Measurements from ENCODE around the gene KCNQ5.
A peak's percentile ranks its signal among the peaks of the same experiment; 100 is the strongest.

Gene KCNQ5

GRCh38 chr6:72856801-72857200 lies 234.9 kb downstream of the KCNQ5 start:
- H3K4me3 ChIP-seq (ENCODE audit: low read length) = no peak overlapping the region
- H3K36me3 ChIP-seq (ENCODE audit: insufficient read depth, low read length) = no peaks in the 10 kb centered on the region
- H3K27me3 ChIP-seq (ENCODE audit: control insufficient read depth, insufficient read depth, low read length) = no peaks in the 10 kb centered on the region

GRCh38 chr6:72857791-72858585 lies 236.1 kb downstream of the KCNQ5 start:
- H3K4me1 ChIP-seq (ENCODE audit: control insufficient read depth, insufficient read depth, low read length) = peaks cover 44% of the 10 kb centered on the region
- no peaks in the 10 kb centered on the region for H3K36me3 ChIP-seq (ENCODE audit: insufficient read depth, low read length)
- no peak overlapping the region for H3K9ac ChIP-seq (ENCODE audit: low read depth, low read length)
- H3K4me3 ChIP-seq (ENCODE audit: low read length) = no peak overlapping the region
- H3K27me3 ChIP-seq (ENCODE audit: control insufficient read depth, insufficient read depth, low read length) = no peaks in the 10 kb centered on the region
- H3K4me2 ChIP-seq (ENCODE audit: low read length) = no peak overlapping the region
- no peaks in the 10 kb centered on the region for H3K9me3 ChIP-seq (replicated peaks; ENCODE audit: low read length)

More at GRCh38 chr6:72856801-72857200, 234.9 kb downstream of the KCNQ5 start:
- Histone ChIP-seq H3K4me1 (ENCODE audit: control insufficient read depth, insufficient read depth, low read length) (peaks cover 32% of the 10 kb centered on the region), H3K9me3 (replicated peaks; ENCODE audit: low read length) (no peaks in the 10 kb centered on the region), H3K4me2 (ENCODE audit: low read length) (no peak overlapping the region), H3K9ac (ENCODE audit: low read depth, low read length) (no peak overlapping the region)

- Histone ChIP-seq H3K4me2 (ENCODE audit: low read length) (peak overlapping the region; percentile 17), H3K9ac (ENCODE audit: low read depth, low read length) (peak overlapping the region; percentile 45), H3K4me3 (ENCODE audit: low read length) (no peak overlapping the region), H3K27me3 (ENCODE audit: control insufficient read depth, insufficient read depth, low read length) (no peaks in the 10 kb centered on the region), H3K36me3 (ENCODE audit: insufficient read depth, low read length) (no peaks in the 10 kb centered on the region), H3K4me1 (ENCODE audit: control insufficient read depth, insufficient read depth, low read length) (peaks cover 64% of the 10 kb centered on the region), H3K9me3 (replicated peaks; ENCODE audit: low read length) (no peaks in the 10 kb centered on the region)
Observed at GRCh38 chr6:72861059-72861458, 239.2 kb downstream of the KCNQ5 start.

- H3K27me3 ChIP-seq (ENCODE audit: control insufficient read depth, insufficient read depth, low read length) = no peaks in the 10 kb centered on the region
- H3K9me3 ChIP-seq (replicated peaks; ENCODE audit: low read length) = no peaks in the 10 kb centered on the region
- H3K9ac ChIP-seq (ENCODE audit: low read depth, low read length) = peak overlapping the region; percentile 43
- peak overlapping the region; percentile 58 for H3K4me2 ChIP-seq (ENCODE audit: low read length)
- H3K4me3 ChIP-seq (ENCODE audit: low read length) = no peak overlapping the region
- H3K36me3 ChIP-seq (ENCODE audit: insufficient read depth, low read length) = no peaks in the 10 kb centered on the region
- H3K4me1 ChIP-seq (ENCODE audit: control insufficient read depth, insufficient read depth, low read length) = peaks cover 65% of the 10 kb centered on the region
Observed at GRCh38 chr6:72861935-72862432, 240.1 kb downstream of the KCNQ5 start.

GRCh38 chr6:72863131-72863530 lies 241.3 kb downstream of the KCNQ5 start:
- H3K9me3 ChIP-seq (replicated peaks; ENCODE audit: low read length) = no peaks in the 10 kb centered on the region
- peaks cover 59% of the 10 kb centered on the region for H3K4me1 ChIP-seq (ENCODE audit: control insufficient read depth, insufficient read depth, low read length)
- peak overlapping the region; percentile 46 for H3K9ac ChIP-seq (ENCODE audit: low read depth, low read length)
- H3K4me3 ChIP-seq (ENCODE audit: low read length) = no peak overlapping the region
- H3K36me3 ChIP-seq (ENCODE audit: insufficient read depth, low read length) = no peaks in the 10 kb centered on the region
- H3K27me3 ChIP-seq (ENCODE audit: control insufficient read depth, insufficient read depth, low read length) = no peaks in the 10 kb centered on the region
- peak overlapping the region; percentile 58 for H3K4me2 ChIP-seq (ENCODE audit: low read length)

GRCh38 chr6:72864236-72864635 lies 242.4 kb downstream of the KCNQ5 start:
- H3K4me1 ChIP-seq (ENCODE audit: control insufficient read depth, insufficient read depth, low read length) = peaks cover 59% of the 10 kb centered on the region
- H3K4me3 ChIP-seq (ENCODE audit: low read length) = no peak overlapping the region
- no peaks in the 10 kb centered on the region for H3K36me3 ChIP-seq (ENCODE audit: insufficient read depth, low read length)
- no peak overlapping the region for H3K9ac ChIP-seq (ENCODE audit: low read depth, low read length)
- H3K27me3 ChIP-seq (ENCODE audit: control insufficient read depth, insufficient read depth, low read length) = no peaks in the 10 kb centered on the region
- H3K4me2 ChIP-seq (ENCODE audit: low read length) = no peak overlapping the region
- no peaks in the 10 kb centered on the region for H3K9me3 ChIP-seq (replicated peaks; ENCODE audit: low read length)

DNA sequence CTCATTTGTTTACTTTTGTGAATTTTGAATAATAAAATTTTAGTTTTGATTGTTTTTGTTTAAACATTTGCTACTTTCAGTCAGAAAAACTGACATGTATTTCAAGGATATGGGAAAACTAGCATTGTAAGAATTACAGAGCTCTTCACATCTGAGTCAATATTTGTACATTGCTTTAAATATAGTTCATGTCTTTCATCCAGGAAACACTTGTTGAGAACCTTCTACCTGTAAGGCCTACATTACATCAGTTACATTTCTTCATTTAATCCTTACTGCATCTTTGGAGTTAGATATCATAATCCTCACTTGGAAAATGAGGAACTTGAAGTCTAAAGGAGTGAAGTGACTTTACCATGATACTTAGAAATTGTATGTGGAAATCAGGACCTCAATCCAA lies 242.9 kb downstream of the KCNQ5 start:
- Histone ChIP-seq H3K9ac (ENCODE audit: low read depth, low read length) (no peak overlapping the region), H3K4me3 (ENCODE audit: low read length) (no peak overlapping the region), H3K36me3 (ENCODE audit: insufficient read depth, low read length) (no peaks in the 10 kb centered on the region), H3K9me3 (replicated peaks; ENCODE audit: low read length) (no peaks in the 10 kb centered on the region), H3K4me2 (ENCODE audit: low read length) (no peak overlapping the region), H3K4me1 (ENCODE audit: control insufficient read depth, insufficient read depth, low read length) (peaks cover 58% of the 10 kb centered on the region), H3K27me3 (ENCODE audit: control insufficient read depth, insufficient read depth, low read length) (no peaks in the 10 kb centered on the region)

GRCh38 chr6:72865467-72865866 lies 243.6 kb downstream of the KCNQ5 start:
- Histone ChIP-seq H3K4me2 (ENCODE audit: low read length) (peak overlapping the region; percentile 30), H3K9me3 (replicated peaks; ENCODE audit: low read length) (no peaks in the 10 kb centered on the region), H3K27me3 (ENCODE audit: control insufficient read depth, insufficient read depth, low read length) (no peaks in the 10 kb centered on the region), H3K9ac (ENCODE audit: low read depth, low read length) (no peak overlapping the region), H3K4me3 (ENCODE audit: low read length) (no peak overlapping the region), H3K4me1 (ENCODE audit: control insufficient read depth, insufficient read depth, low read length) (peaks cover 51% of the 10 kb centered on the region), H3K36me3 (ENCODE audit: insufficient read depth, low read length) (no peaks in the 10 kb centered on the region)

DNA sequence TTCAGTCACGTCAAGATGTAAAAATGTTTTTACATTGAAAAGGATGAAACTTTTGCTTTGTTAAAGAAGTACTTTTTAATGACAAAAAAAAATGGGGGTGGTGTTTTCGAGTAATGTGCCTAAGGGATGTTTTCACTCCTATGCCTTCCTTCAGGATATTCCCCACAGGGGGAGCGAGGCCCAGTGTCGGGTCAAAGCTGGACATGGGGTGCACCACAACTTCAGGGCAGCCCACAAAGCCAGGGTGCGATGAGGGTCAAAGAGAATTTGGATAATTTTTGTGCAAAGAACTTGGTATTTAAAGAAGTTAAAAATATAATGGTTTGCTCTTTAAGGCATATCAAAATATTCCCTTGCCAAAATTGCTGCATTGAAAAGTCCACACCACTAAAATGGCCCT lies 247.8 kb downstream of the KCNQ5 start:
- H3K9me3 ChIP-seq (replicated peaks; ENCODE audit: low read length) = no peaks in the 10 kb centered on the region

DNA sequence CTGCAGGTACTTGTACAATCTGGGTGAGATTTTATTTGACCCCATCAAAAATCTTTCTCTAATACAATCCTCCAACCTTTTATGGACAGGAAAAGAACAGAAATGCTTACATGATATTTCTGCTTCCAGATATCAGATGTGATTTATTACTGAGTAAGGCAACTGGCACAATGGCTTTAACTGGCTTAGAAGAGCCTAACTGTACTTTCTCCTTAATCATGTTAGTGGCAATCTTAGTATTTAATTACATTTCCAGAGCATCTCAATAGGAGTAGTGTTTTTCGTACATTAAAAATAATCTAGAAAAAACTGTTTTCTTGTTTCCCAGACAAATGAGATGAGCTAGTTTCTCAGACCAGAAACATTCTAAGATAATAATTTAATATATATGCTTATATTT lies 251.6 kb downstream of the KCNQ5 start:
- Histone ChIP-seq H3K4me1 (ENCODE audit: control insufficient read depth, insufficient read depth, low read length) (no peaks in the 10 kb centered on the region), H3K36me3 (ENCODE audit: insufficient read depth, low read length) (no peaks in the 10 kb centered on the region), H3K27me3 (ENCODE audit: control insufficient read depth, insufficient read depth, low read length) (no peaks in the 10 kb centered on the region), H3K4me2 (ENCODE audit: low read length) (no peak overlapping the region), H3K9me3 (replicated peaks; ENCODE audit: low read length) (no peaks in the 10 kb centered on the region), H3K9ac (ENCODE audit: low read depth, low read length) (no peak overlapping the region), H3K4me3 (ENCODE audit: low read length) (no peak overlapping the region)

More for the DNA sequence above, 247.8 kb downstream of the KCNQ5 start:
- H3K36me3 ChIP-seq (ENCODE audit: insufficient read depth, low read length) = no peaks in the 10 kb centered on the region
- no peak overlapping the region for H3K4me3 ChIP-seq (ENCODE audit: low read length)
- H3K4me2 ChIP-seq (ENCODE audit: low read length) = no peak overlapping the region
- peaks cover 15% of the 10 kb centered on the region for H3K4me1 ChIP-seq (ENCODE audit: control insufficient read depth, insufficient read depth, low read length)
- H3K9ac ChIP-seq (ENCODE audit: low read depth, low read length) = no peak overlapping the region
- no peaks in the 10 kb centered on the region for H3K27me3 ChIP-seq (ENCODE audit: control insufficient read depth, insufficient read depth, low read length)

DNA sequence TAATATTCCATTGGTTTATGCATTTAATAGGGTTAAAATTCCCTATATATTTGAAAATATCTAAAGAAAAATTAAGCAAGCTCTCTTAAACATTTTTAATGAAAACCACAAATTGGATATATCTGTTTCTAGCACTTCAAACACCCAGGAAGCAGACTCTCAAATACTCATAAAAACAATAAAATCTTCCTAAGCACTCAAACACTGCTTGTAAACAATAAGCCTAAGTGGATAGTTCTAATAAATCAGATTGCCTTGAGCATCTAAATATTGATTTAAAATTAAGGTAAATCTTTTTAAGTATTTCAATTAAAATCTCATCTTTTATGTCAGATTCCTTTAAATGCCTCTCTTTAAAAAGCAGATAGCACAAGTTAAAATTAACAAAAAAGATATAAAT lies 254.4 kb downstream of the KCNQ5 start:
- H3K36me3 ChIP-seq (ENCODE audit: insufficient read depth, low read length) = no peaks in the 10 kb centered on the region
- H3K27me3 ChIP-seq (ENCODE audit: control insufficient read depth, insufficient read depth, low read length) = no peaks in the 10 kb centered on the region
- H3K4me3 ChIP-seq (ENCODE audit: low read length) = no peak overlapping the region
- H3K9me3 ChIP-seq (replicated peaks; ENCODE audit: low read length) = no peaks in the 10 kb centered on the region
- H3K9ac ChIP-seq (ENCODE audit: low read depth, low read length) = no peak overlapping the region
- H3K4me1 ChIP-seq (ENCODE audit: control insufficient read depth, insufficient read depth, low read length) = no peaks in the 10 kb centered on the region
- no peak overlapping the region for H3K4me2 ChIP-seq (ENCODE audit: low read length)

DNA sequence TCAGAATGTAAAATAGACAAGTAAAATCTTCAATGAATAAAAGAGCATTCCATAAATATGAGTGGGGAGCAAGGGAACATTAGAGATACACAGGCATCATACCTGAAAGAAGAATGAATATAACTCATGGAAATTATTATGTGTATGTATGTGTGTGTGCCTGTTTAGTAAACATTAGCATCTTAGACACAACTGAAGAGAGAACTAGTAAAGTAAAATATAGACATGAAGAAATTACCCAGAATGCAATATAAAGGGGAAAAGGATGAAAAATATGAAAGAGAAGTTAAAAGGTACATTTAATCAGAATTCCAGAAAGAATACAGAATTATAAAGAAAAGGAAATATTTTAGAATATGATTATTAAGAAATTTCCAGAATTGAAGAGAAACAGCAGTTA lies 264.3 kb downstream of the KCNQ5 start:
- H3K4me2 ChIP-seq (ENCODE audit: low read length) = no peak overlapping the region
- peaks cover 4% of the 10 kb centered on the region for H3K9me3 ChIP-seq (replicated peaks; ENCODE audit: low read length)
- no peaks in the 10 kb centered on the region for H3K27me3 ChIP-seq (ENCODE audit: control insufficient read depth, insufficient read depth, low read length)
- no peak overlapping the region for H3K4me3 ChIP-seq (ENCODE audit: low read length)
- peaks cover 3% of the 10 kb centered on the region for H3K4me1 ChIP-seq (ENCODE audit: control insufficient read depth, insufficient read depth, low read length)
- H3K36me3 ChIP-seq (ENCODE audit: insufficient read depth, low read length) = no peaks in the 10 kb centered on the region
- no peak overlapping the region for H3K9ac ChIP-seq (ENCODE audit: low read depth, low read length)
